Cerebellar nuclear complex (tissue), 1 donor: ENCODE measurements around the gene E2F4.

Experiments used
- DNase-seq, 2 experiments: peaks; one replicate each; lab custom pipeline; 2025; lab: John Stamatoyannopoulos, UW

E2F4 gene

GRCh38 chr16:67190448-67191399 is 1.2 kb upstream of the E2F4 start:
- DNase-seq, result no peak

DNA sequence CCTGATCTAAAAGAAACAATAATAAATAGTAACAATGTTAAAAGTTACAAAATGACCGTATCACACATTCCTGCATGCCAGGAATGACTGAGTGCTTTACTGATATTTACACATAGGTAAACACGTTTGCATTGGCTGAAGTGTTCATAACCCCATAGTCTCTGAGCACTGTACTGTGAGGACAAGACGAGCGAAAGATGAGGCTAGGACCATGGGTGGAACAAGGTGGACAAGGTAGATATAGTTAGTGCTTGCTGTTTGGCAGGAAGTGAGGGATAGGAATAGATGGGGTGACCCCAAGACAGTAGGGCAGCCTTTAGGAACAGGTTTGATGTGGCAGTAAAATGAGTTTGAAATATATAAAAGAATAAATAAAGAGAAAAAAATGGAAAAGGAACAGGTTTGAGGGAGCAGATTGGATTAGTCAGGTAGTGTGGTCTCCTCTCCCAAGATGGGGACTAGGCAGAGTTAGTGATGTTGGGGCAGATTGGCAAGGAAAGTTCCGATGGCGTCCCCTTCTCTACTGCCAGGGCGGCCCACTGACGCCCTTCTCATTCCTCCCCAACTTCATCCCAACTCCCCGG is 452 bp upstream of the E2F4 start:
- no peak for DNase-seq

DNA sequence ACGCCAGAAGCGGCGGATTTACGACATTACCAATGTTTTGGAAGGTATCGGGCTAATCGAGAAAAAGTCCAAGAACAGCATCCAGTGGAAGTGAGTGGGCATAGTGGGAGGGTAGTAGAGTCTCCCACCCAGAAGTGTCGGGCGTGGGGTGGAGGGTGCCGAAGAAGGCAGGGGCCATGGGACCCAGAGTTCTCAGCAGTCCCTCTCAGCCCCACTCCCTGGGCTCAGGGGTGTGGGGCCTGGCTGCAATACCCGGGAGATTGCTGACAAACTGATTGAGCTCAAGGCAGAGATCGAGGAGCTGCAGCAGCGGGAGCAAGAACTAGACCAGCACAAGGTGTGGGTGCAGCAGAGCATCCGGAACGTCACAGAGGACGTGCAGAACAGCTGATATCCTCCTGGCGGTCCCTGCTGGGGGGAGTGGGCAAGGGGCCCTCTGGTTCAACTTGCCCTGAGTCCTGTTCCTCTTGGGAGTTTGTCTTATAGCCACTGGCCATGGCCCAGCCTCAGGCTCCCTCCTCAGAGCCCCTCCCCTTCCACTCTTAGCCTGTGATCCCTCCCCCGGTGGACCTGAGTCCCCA is 916 bp downstream of the E2F4 start:
- no peak for DNase-seq

DNA sequence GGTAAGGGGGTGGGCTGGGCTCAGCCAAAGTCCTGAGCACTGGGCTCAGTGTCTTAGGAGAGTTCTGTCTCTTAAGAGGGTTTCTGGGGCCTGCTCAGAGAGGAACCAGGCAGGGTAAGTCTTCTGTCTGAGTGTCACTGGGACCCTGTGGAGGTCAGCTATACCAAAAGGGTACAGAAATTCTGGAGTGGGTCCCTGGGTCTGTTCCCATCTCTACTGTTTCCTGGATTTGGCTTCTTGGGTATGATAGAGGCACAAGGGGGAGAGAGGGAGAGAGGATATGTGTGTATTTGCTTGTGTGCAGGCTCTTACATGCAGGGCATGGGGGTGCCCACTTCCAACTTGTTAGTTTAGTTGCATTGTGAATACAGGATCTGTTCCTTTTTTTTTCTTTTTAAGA is 1.6 kb downstream of the E2F4 start:
- no peak for DNase-seq

- no peak for DNase-seq
Measured at GRCh38 chr16:67194260-67194659, 2.3 kb downstream of the E2F4 start.

GRCh38 chr16:67195676-67196075 is 3.7 kb downstream of the E2F4 start:
- no peak for DNase-seq

DNA sequence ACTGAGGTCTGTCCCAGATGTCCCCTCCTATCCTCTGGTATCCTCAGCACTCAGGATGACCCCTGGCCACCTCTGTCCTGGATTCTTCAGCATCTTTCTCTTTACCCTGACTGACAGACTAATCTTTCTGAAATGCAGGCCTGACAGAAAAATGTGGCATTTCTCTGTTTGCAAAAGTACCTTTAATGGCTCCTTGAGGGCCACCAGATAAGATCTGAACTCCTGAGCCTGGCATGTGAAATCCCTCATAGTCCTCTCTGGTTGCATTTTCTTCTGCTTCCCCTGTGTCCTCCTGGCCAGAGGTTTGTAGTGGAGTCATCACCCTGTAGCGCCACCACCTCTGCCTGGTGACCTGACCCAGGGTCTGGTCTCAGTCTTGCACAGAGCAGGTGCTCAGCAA is 4.9 kb downstream of the E2F4 start:
- DNase-seq, result no peak

DNA sequence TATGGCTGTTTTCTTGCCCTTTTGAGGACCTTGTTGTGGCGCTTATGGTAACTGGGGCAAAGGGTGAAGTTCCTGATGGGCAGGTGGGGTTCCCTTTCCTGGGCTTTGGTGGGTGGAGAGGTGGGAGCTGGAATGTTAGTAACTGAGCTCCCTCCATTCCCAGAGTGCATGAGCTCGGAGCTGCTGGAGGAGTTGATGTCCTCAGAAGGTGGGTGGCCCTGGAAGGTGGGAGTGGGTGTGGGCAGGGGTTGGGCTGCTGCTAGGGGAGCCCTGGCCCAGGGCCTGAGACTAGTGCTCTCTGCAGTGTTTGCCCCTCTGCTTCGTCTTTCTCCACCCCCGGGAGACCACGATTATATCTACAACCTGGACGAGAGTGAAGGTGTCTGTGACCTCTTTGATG is 5.7 kb downstream of the E2F4 start:
- no peak for DNase-seq

- DNase-seq, result no peak
Measured at GRCh38 chr16:67198238-67198734, 6.3 kb downstream of the E2F4 start.

GRCh38 chr16:67199011-67199807 is 7.3 kb downstream of the E2F4 start, which contains the start of gene ELMO3:
ELMO3 (plus strand) TSS chr16:67199131; CDS start chr16:67199327, 196 bp downstream.
- DNase-seq, result no peak

DNA sequence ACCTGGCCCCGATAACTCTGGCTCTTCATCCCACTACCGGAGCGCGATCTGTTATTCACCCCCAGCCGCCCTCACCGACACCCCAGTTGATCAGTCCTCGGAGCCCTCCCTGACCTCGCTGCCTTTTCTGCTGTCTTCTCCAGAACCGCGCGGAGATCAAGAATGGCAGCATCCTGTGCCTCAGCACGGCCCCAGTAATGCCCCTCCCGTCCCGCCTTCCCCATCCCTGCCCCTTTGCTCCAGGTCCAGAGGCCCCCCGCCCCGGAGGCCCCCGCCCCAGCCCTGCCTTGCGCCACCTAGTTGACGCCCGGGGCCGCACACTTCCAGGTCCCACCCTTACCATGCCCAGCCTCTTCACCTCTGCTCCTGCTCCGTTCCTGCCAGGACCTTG is 7.8 kb downstream of the E2F4 start:
- DNase-seq, result no peak

- no peak for DNase-seq
Measured at GRCh38 chr16:67200491-67200890, 8.5 kb downstream of the E2F4 start.

DNA sequence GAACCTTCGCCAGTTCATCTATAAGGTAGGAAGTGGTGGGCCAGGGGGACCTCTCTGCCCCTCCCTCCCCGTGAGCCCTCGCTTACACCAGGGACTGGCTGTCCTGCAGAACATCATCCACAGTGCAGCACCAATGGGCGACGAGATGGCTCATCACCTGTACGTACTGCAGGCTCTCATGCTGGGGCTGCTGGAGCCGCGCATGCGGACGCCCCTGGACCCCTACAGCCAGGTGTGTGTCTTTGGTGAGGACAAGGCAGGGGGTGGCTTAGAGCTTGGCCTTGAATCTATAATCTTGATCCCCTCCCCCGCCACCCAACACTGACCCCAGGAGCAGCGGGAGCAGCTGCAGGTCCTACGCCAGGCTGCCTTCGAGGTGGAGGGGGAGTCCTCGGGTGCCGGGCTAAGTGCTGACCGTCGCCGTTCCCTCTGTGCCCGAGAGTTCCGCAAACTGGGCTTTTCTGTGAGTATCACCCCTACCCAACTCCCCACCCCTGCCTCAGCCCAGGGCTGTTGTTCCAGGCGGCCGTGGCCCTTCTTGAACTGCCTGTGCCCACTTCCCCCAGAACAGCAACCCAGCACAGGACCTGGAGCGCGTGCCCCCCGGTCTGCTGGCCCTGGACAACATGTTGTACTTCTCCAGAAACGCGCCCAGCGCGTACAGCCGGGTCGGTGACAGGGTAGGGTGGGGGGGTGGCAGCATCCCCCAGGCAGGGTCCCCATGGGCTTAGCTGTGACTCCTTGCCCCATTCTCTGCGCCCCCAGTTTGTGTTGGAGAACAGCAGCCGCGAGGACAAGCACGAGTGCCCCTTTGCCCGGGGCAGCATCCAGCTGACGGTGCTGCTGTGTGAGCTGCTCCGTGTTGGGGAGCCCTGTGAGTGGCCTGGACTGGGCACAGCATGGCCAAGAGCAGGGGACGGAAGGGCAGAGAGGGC is 9.7 kb downstream of the E2F4 start:
- no peak for DNase-seq

- no peak for DNase-seq
Measured at GRCh38 chr16:67202426-67202825, 10.5 kb downstream of the E2F4 start.

DNA sequence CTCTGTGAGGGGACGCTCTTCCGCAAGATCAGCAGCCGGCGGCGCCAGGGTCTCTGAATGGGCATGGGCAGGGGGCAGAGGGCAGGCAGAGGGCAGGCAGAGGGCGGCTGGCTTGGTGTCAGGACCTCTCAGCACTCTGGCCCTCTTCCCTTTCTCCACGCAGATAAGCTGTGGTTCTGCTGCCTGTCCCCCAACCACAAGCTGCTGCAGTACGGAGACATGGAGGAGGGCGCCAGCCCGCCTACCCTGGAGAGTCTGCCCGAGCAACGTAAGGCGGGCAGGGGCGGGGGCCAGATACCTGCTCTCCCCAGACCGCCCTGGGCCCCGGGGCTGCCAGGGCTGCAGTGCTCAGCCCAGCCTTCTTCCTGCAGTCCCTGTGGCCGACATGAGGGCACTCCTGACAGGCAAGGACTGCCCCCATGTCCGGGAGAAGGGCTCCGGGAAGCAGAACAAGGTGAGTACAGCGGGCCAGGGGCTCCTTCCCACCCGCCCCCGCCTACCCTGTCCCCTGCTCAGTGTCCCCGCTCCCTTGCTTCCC is 11.1 kb downstream of the E2F4 start:
- DNase-seq, result no peak

DNA sequence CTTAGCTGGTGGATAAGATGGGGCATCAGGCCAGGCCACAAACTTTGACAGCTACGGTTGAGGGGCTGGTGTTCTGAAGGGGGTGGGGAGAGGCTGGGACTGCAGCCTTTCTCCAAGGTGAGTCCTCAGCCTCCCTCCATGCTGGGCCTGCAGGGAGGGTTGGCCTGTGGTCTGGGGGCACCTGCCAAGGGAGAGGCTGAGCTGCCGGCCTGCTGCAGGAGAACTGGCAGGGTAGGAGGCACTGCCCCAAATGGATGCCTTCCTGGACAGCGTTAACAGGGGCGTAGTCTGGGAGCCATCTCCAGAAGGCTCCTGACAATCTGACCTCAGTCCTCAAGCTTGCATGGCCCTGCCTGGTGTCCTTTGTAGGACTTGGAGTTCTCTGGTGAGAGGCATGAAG is 12.1 kb downstream of the E2F4 start:
- DNase-seq, result no peak

GRCh38 chr16:67206129-67206837 is 14.3 kb downstream of the E2F4 start:
- DNase-seq, result no peak

- no peak for DNase-seq
Measured at GRCh38 chr16:67206838-67207248, 14.9 kb downstream of the E2F4 start.

GRCh38 chr16:67207249-67208091 is 15.5 kb downstream of the E2F4 start:
- no peak for DNase-seq
